ENCODE measurements around the gene RYR2. TPM values are rescaled to one million over a fixed set of nuclear protein-coding genes. Genes with fewer than 3 reads are reported as not detected.

Gene RYR2
- total RNA-seq, 4 donors from 2014 or later = 0.23 to 4.6 (median 0.89) TPM

- Histone ChIP-seq H3K4me1 (no peaks in the 10 kb centered on the region), H3K9me3 (no peaks in the 10 kb centered on the region), H3K36me3 (no peaks in the 10 kb centered on the region), H3K4me3 (no peak overlapping the region), H3K27me3 (no peaks in the 10 kb centered on the region), H3K27ac (no peak overlapping the region)
- intact Hi-C loops (cut with DNase I) = no loop called here
- DNase-seq = no peak
- TF ChIP-seq POLR2A (IDR thresholded peaks at IDR 0.05) = no peak
- TF ChIP-seq, protein P1, sequence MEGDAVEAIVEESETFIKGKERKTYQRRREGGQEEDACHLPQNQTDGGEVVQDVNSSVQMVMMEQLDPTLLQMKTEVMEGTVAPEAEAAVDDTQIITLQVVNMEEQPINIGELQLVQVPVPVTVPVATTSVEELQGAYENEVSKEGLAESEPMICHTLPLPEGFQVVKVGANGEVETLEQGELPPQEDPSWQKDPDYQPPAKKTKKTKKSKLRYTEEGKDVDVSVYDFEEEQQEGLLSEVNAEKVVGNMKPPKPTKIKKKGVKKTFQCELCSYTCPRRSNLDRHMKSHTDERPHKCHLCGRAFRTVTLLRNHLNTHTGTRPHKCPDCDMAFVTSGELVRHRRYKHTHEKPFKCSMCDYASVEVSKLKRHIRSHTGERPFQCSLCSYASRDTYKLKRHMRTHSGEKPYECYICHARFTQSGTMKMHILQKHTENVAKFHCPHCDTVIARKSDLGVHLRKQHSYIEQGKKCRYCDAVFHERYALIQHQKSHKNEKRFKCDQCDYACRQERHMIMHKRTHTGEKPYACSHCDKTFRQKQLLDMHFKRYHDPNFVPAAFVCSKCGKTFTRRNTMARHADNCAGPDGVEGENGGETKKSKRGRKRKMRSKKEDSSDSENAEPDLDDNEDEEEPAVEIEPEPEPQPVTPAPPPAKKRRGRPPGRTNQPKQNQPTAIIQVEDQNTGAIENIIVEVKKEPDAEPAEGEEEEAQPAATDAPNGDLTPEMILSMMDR (IDR thresholded peaks at IDR 0.05) = no peak
- 73 to 75% methylated on average over 2 to 3 of the region's 3 CpGs for WGBS, 2 donors
Observed at GRCh38 chr1:236998546-236998945, 43.4 kb upstream of the RYR2 start.

DNA sequence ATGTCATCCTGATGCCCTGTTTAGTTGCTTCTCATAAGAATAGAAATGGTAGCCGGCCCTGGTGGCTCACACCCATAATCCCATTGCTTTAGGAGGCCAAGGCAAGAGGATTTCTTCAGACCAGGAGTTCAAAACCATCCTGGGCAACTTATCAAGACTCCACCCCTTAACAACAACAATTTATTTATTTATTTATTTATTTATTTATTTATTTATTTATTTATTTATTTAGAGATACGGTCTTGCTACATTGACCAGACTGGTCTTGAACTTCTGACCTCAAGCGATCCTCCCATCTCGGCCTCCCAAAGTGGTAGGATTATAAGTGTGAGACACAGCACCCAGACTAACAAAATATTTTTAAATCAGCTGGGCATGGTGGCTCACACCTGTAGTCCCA lies 41.8 kb upstream of the RYR2 start:
- Histone ChIP-seq H3K27me3 (no peaks in the 10 kb centered on the region), H3K27ac (no peak overlapping the region), H3K4me1 (no peaks in the 10 kb centered on the region), H3K9me3 (no peaks in the 10 kb centered on the region), H3K36me3 (no peaks in the 10 kb centered on the region), H3K4me3 (no peak overlapping the region)
- TF ChIP-seq, protein P1 (IDR thresholded peaks at IDR 0.05) = no peak
- TF ChIP-seq POLR2A (IDR thresholded peaks at IDR 0.05) = no peak
- WGBS, 2 donors = 63 to 75% methylated on average over 4 of the region's 4 CpGs
- intact Hi-C loops (cut with DNase I) = no loop called here
- DNase-seq = no peak

DNA sequence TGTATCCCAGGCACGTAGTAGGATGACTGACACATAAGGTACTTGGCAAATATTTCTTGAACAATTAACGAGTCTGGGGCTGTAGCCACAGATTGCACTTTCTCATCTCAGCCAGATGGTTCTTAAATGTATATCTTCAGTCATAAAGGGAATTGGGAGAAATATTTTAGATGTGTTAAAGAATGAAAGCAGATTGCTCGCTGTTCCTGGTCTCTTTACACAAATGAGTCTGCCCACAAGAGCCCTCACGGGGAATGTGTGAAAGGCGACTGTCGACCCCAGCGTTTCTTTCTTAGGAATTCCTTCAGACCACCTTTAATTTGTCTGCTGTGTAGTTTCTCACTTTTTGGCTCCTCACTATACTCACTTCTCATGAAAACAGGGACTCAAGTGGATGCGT lies 38.5 kb upstream of the RYR2 start:
- intact Hi-C loops (cut with DNase I) = no loop called here
- 61 to 65% methylated on average over 8 of the region's 8 CpGs for WGBS, 2 donors
- Histone ChIP-seq H3K36me3 (no peaks in the 10 kb centered on the region), H3K27me3 (no peaks in the 10 kb centered on the region), H3K4me1 (no peaks in the 10 kb centered on the region), H3K27ac (no peak overlapping the region), H3K9me3 (no peaks in the 10 kb centered on the region), H3K4me3 (no peak overlapping the region)
- no peak for DNase-seq
- TF ChIP-seq, protein P1 (IDR thresholded peaks at IDR 0.05) = no peak
- no peak for TF ChIP-seq POLR2A (IDR thresholded peaks at IDR 0.05)

DNA sequence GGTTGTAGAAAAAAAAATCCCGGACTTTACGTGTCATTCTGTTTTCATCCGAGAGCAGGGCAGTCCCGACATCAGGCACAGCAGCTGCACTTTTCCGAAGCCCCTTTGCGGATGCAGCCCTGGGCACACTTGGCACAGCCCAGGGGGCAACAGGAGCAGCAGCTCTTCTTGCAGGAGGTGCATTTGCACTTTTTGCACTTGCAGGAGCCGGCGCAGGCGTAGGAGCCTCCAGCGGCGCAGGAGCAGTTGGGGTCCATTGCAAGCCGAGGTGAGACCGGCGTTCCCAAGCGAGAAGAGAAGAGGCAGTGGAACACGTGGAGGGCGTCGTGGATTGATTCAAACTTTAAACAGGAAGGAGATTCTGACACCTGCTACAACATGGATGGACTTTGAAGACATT lies 37.9 kb upstream of the RYR2 start, which contains the start of gene MT1HL1:
TSS of gene MT1HL1 (minus strand) at position 326 of the 400 bp plus-strand sequence. CDS start at position 257, 69 bp downstream.
- H3K36me3 ChIP-seq = no peaks in the 10 kb centered on the region
- no peak within 1 kb of the TSS for H3K4me3 ChIP-seq
- H3K4me1 ChIP-seq = no peaks in the 10 kb centered on the region
- TF ChIP-seq, protein P1 (IDR thresholded peaks at IDR 0.05) = no peak
- TF ChIP-seq POLR2A (IDR thresholded peaks at IDR 0.05) = no peak
- H3K9me3 ChIP-seq = no peaks in the 10 kb centered on the region
- no peaks in the 10 kb centered on the region for H3K27me3 ChIP-seq
- no peak within 1 kb of the TSS for H3K27ac ChIP-seq
- intact Hi-C loops (cut with DNase I) = no loop called here
- DNase-seq = no peak
- 85 to 89% methylated on average over 8 to 18 of the region's 18 CpGs for WGBS, 2 donors

DNA sequence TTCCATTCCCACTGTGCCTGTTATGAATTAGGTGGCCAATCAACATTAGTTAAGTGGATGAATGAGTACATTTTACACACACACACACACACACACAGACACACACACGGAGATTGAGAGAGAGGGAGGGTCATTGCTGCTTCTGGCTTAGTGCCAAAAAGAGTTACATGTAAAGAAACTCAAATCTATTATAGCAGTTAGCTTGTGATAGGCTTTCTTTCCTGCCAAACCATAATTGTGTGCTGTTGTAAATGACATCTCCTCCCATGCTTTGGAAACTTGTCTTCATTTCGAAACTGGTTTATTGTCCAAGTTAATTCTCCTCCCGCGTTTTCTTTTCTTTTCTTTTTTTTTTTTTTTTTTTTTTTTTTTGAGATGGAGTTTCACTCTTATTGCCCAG lies 36.3 kb upstream of the RYR2 start:
- Histone ChIP-seq H3K27me3 (no peaks in the 10 kb centered on the region), H3K9me3 (no peaks in the 10 kb centered on the region), H3K27ac (no peak overlapping the region), H3K4me3 (no peak overlapping the region), H3K4me1 (no peaks in the 10 kb centered on the region), H3K36me3 (no peaks in the 10 kb centered on the region)
- TF ChIP-seq POLR2A (IDR thresholded peaks at IDR 0.05) = no peak
- TF ChIP-seq, protein P1 (IDR thresholded peaks at IDR 0.05) = no peak
- intact Hi-C loops (cut with DNase I) = no loop called here
- no peak for DNase-seq
- 25 to 31% methylated on average over 4 of the region's 4 CpGs for WGBS, 2 donors

Data from esophagus squamous epithelium (tissue), 5 donors.